G401.6 (cell line): ENCODE results near the gene HBEGF.

ENCODE experiments used
- FAIRE-seq: peaks from 2 replicates; lab custom pipeline; 2012; peaks lifted over from hg19 to GRCh38; lab: Jason Lieb, UNC

Gene HBEGF

GRCh38 chr5:140331638-140332037, 14.8 kb downstream of the HBEGF start:
- FAIRE-seq = no peak

GRCh38 chr5:140329739-140330481, 16.5 kb downstream of the HBEGF start:
- peak; percentile 72 for FAIRE-seq

- no peak for FAIRE-seq
Observed at GRCh38 chr5:140328036-140328764, 18.2 kb downstream of the HBEGF start.

- FAIRE-seq = no peak
Observed at GRCh38 chr5:140327589-140327988, 18.8 kb downstream of the HBEGF start.

- no peak for FAIRE-seq
Observed at GRCh38 chr5:140325486-140325885, 20.9 kb downstream of the HBEGF start.

- FAIRE-seq = no peak
Observed at GRCh38 chr5:140324617-140325241, 21.7 kb downstream of the HBEGF start.

- FAIRE-seq = no peak
Observed at GRCh38 chr5:140324041-140324600, 22.3 kb downstream of the HBEGF start.

- FAIRE-seq = no peak
Observed at GRCh38 chr5:140322751-140323731, 23.4 kb downstream of the HBEGF start.

- no peak for FAIRE-seq
Observed at GRCh38 chr5:140321796-140322195, 24.6 kb downstream of the HBEGF start.

GRCh38 chr5:140319833-140320232, 26.6 kb downstream of the HBEGF start:
- no peak for FAIRE-seq

- FAIRE-seq = no peak
Observed at GRCh38 chr5:140318792-140319191, 27.6 kb downstream of the HBEGF start.

- FAIRE-seq = no peak
Observed at GRCh38 chr5:140317859-140318258, 28.5 kb downstream of the HBEGF start.

- FAIRE-seq = no peak
Observed at GRCh38 chr5:140312791-140313189, 33.6 kb downstream of the HBEGF start.

- no peak for FAIRE-seq
Observed at GRCh38 chr5:140312067-140312790, 34.2 kb downstream of the HBEGF start.

- FAIRE-seq = no peak
Observed at GRCh38 chr5:140311011-140311467, 35.4 kb downstream of the HBEGF start.

GRCh38 chr5:140310434-140310833, 36.0 kb downstream of the HBEGF start:
- no peak for FAIRE-seq

- FAIRE-seq = no peak
Observed at GRCh38 chr5:140309706-140310249, 36.6 kb downstream of the HBEGF start.

- no peak for FAIRE-seq
Observed at GRCh38 chr5:140305471-140305870, 40.9 kb downstream of the HBEGF start.

GRCh38 chr5:140303966-140304365, 42.4 kb downstream of the HBEGF start:
- no peak for FAIRE-seq

- FAIRE-seq = peak; percentile 92
Observed at GRCh38 chr5:140302786-140303639, 43.4 kb downstream of the HBEGF start, which contains the start of gene PFDN1. PFDN1 (minus strand) TSS chr5:140303101; CDS start chr5:140303073, 28 bp downstream.
